HG03066 (cell line): ENCODE data around the gene ORAI1.
"Not testable (repeated sequence)": the region's sequence is repeated elsewhere in the genome, so short reads cannot be mapped to it uniquely, and the experiment has no call there.

Experiments used
- ATAC-seq: cut with Tn5 transposase; IDR thresholded peaks from one replicate; pipeline ENCODE4 v1.9.1; 2021; ENCODE audit warnings: low read depth; ENCODE audit not compliant: unreplicated experiment

ORAI1 gene

DNA sequence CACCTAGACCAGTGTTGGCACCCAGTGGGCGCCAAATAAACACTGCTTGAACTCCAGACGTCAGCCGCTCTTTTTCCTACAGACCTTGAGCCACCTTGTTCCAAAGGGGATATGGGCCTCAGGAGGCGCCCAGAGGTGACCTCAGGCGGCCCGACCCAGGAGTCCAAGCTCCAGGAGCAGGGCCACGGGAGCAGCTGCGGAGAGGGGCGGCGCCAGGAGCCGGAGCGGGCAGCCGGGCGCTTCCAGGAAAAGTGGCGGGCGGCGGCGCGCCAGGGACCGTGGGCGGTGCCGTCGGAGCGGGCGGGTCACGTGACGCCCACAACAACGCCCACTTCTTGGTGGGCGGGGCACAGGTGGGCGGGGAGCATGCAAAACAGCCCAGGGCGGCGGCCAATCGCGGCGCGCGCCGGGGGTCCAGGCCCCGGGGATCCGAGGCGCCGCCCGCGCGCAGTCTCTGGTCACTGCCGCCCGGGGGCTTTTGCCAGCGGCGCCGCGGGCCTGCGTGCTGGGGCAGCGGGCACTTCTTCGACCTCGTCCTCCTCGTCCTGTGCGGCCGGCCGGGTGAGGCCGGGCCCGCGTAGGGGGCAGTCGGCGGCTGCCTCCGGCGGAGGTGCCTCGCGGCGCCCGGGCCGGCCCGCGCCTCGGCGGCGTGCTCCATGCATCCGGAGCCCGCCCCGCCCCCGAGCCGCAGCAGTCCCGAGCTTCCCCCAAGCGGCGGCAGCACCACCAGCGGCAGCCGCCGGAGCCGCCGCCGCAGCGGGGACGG, at the start of gene ORAI1:
Gene ORAI1 (plus strand): TSS at position 444 of the 766 bp plus-strand sequence.
- peak; percentile 52 for ATAC-seq

GRCh38 chr12:121576851-121577391, 49.4 kb upstream of the ORAI1 start:
- no peak for ATAC-seq

DNA sequence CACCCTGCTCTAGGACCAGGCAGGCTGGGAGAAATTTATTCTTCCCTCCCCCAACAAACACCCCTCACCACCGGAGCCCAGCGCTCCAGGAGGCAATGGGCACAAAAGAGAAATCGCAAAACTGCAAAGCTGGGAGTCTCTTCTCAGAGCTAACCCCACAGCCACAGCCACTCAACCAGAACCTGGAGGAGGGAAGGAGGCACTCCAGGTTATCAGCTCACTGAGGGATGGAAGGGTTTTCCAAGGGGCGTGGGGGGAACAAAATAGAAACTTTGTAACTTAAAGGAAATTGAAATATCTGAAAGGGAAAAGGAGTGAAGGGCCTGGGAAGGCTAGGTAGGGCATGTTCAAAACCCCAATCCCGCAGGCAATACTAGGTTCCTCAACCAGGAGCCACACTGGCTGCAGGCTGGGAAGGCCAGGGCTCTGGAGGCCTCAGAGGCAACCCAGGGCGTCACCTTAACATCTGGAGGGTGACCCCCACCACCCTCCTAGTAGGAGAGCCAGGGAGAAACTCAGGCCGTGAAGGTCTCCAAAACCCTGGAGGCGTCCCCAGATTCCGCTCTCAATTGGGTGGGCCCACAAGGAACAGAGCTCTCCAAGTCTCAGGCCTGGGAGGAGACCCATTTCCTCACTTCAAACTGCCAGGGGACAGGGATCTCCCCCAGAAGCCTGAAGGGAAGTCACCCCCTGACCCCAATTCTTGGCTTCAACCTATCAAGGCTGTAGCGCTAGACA, 48.7 kb upstream of the ORAI1 start:
- ATAC-seq: no peak

- ATAC-seq: no peak
Observed at GRCh38 chr12:121578230-121579189, 47.8 kb upstream of the ORAI1 start.

- ATAC-seq: no peak
Observed at GRCh38 chr12:121579190-121579791, 47.0 kb upstream of the ORAI1 start.

DNA sequence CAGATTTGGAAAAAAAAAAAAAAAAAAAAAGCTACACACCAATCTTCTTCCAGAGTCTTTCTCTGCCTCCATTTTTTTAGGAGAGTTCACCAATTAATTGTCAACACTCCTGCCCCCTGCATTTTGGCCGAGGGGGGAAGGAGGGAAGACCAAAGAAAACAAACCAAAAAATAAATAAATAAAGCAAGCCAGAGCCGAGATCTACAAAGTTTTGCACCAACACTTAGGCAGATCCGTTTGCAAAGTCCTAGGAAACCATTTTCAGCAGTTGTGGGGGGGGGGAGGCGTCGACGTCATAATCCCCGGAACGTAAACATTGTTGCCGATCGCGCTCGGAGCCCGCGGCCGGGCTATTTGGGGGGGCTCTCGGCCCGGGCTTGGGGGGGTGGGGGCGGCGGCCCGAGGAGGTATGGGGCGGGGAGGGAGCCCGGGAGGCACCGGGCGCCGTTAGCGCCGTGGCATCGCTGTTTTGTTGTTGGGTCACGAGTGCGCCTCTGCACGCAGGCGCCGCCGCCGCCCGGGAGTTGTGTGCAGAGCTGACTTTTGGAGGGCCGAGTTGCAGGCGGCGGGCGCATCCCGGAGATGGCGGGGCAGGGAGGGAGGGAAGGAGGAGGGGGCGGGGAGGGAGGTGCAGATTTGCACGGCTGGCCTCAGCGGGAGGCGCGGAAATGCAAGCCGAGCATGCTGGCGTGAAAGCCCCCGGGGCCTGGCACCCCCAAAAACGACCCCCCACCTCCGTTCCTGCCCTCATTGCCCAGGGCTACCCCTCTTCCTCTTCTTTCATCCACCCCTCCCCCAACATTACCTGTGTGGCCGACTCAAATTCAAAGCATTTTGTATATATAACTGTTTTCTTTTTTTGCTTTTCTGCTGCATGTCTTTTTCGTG, 46.1 kb upstream of the ORAI1 start:
- ATAC-seq: no peak

DNA sequence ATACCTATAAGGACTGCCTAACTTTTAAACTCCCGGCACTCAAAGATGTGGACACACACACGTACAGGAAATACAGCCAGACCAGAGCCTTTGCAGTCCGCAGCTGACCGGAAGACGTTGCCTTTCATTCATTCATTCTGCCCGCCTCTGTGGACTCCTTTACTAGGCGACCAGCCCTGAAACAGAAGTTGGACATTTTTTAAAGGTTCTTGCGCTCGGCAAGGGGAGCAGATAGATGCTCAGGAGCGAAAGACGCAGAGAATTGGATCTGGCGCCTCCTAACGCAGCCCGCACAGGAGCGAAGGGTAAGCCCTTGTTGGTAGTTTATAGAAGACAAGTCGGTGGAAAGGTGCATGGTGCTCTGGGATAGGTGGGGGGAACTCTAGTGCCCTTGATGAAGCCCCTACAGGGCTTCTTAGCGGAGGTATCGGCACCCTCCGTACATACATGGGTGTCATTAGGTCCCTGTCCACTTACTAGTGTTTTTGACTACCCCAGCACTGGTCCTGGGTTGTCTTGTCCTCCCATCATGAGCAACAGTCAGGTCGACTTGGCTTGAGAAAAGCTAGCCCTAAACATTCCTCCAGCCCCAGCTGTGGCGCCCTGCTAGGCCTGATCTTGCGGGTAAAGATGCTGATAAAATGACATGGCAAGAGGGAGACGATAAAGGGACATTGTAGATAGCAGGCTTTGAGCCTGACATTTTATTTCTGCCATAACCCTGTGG, 45.2 kb upstream of the ORAI1 start, which contains the start of gene KDM2B:
Gene KDM2B (minus strand): TSS at position 65 of the 727 bp plus-strand sequence. CDS start 112 bp downstream, outside the sequence.
- no peak for ATAC-seq

GRCh38 chr12:121581686-121582429, 44.5 kb upstream of the ORAI1 start:
- ATAC-seq: no peak

DNA sequence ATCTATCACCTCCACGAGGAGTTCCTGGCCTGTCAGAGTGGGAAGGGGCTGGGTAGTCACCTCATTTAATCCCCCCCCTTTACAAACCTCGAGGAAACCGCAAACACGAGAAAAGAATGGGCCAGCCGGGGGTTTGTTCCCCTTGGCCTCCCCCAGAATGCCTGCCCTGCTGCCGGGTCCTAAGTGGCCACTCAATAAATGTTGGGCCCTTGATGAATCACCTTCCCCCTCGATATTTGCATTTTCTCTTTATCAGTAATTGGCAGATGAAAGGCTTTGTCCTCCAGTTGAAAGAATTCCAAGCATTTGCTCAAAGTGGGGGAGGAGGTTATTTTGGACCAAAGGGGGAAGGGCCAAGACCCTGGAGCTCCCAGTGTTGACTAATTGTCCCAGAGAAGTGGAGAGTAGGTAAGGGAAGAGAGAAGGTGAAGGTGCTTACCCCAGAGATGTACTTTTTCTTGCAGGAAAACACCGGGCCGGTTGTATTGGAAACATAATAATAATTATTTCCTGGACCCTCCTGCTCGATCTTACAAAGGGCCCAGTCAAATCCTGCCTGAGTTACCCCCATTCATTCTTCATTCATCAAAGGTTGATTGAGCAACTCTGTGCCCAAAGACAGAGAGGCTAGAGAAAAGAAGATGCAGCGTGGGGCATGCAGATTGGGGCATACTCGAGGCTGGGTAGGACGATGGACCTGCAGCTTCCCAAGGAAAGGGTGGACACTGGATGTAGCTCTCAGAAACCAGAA, 43.6 kb upstream of the ORAI1 start:
- no peak for ATAC-seq

GRCh38 chr12:121583334-121583661, 43.0 kb upstream of the ORAI1 start:
- ATAC-seq: not testable (repeated sequence)

DNA sequence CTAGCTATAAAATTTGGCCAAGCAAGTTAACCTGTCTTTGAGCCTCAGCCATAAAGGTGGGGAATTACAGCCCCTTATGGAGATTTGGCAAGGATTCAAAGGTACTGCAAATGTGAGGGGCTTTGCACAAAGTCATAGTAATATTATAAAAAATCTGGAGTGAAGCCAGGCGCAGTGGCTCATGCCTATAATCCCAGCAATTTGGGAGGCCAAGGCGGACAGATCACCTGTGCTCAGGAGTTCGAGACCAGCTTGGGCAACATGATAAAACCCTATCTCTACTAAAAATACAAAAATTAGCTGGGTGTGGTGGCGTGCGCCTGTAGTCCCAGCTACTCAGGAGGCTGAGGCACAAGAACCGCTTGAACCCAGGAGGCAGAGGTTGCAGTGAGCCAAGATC, 41.4 kb upstream of the ORAI1 start:
- not testable (repeated sequence) for ATAC-seq

GRCh38 chr12:121590476-121591143, 35.7 kb upstream of the ORAI1 start:
- ATAC-seq: no peak

DNA sequence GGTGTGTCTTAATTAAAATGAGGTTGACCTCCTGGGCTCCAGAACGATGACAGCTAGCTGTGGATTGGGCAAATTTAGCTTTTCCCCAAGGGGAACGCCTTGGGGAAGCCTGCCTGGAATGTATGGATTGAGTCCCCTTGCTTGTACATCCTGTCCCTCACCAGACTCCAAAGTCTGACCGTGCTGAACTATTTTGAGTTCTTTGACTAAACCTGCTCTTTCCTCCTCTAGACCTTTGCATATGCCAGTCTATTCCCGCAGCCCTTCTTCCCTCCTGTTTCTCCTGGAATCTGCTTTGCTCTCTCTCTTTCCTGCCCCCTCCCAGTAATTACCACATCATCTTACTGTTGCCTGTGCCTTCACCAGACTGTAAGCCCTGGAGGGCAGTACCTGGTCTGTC, 34.0 kb upstream of the ORAI1 start:
- no peak for ATAC-seq

DNA sequence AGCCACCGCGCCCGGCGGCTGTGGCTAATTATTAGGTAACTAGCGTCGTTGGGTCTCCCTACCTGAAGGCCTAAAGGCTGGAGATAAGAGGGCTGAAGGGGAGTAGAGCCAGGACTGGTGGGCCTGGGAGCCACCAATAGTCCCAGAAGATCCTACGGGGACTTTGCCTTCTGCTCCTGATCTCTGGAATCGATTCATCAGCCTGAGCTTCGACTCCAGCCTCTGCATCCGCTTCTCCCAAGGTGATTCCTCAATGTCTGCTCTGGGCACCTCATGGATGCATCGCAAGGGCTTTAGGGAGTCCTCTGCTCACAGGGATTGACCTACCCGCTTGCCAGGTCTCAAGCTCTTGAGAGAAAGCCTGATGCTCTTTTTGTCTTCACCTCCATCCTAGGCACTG, 30.8 kb upstream of the ORAI1 start:
- no peak for ATAC-seq

DNA sequence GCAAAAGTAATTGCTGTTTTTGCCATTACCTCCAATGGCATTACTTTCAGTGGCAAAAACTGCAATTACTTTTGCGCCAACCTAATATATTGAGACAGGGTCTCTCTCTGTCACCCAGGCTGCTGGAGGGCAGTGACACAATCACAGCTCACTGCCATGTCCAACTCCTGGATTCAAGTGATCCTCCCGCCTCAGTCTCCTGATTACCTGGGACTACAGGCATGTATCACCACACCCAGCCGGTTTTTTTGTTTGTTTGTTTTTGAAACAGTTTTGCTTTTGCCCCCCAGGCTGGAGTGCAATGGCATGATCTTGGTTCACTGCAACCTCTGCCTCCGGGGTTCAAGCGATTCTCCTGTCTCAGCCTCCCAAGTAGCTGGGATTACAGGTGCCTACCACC, 29.8 kb upstream of the ORAI1 start:
- no peak for ATAC-seq

DNA sequence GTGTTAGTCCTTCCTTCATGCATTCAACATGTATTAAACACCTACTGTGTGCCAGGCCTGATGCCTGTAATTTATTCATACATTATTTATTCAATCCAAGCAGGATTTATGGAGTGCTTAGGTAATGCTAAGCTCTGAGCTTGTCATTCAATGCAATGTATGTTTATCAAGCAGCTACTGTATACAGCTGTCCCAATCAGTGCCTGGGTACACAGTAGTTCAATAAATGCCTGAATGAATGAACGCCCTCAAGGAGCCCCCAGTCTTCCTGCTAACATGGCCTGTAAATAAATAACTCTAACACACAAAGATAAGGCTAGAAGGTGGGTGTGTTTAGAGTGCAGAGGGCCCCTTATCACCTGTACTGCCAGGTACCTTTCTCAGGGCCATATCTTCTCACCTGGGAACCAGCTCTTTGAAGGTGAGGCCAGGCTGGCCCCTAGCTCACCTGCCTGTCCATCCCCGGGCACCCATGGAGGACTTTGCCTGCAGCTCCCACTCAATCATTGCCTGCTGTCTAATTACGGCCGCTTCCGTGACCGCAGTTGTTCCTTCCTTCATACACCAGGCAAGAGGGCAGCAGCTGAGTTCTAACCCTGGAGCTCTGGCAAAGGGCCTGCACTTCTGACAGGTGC, 25.5 kb upstream of the ORAI1 start:
- ATAC-seq: no peak
